GM19351 (cell line): Measurements from ENCODE around the gene OPHN1.
"Not testable (repeated sequence)": the region's sequence is repeated elsewhere in the genome, so short reads cannot be mapped to it uniquely, and the experiment has no call there.

Source experiments
- ATAC-seq: cut with Tn5 transposase; IDR thresholded peaks from one replicate; pipeline ENCODE4 v1.9.1; 2021; ENCODE audit warnings: mild to moderate bottlenecking, moderate library complexity; ENCODE audit not compliant: unreplicated experiment

The OPHN1 gene

GRCh38 chrX:68363984-68364383 is 69.3 kb downstream of the OPHN1 start:
- ATAC-seq: no peak

DNA sequence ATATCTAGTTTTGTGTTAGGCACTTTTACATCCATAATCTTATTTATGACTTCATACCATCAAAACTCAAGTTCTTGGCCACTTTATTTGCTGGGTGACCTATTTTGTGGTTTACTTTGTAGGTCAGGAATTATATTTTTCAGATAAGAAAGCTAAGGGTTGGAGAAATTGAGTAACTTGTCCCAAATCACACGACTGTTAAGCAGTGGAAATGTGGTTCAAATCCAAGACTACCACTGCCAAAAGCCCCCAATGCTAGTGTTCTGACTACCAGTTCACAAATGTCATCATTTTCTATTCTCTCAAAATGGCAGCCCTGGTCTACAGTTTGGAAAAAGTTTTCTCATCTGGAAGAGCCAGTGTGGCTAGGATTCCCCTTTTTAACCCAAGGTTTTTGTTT is 74.6 kb downstream of the OPHN1 start:
- no peak for ATAC-seq

GRCh38 chrX:68355629-68355920 is 77.7 kb downstream of the OPHN1 start:
- no peak for ATAC-seq

GRCh38 chrX:68354879-68355628 is 78.2 kb downstream of the OPHN1 start:
- no peak for ATAC-seq

DNA sequence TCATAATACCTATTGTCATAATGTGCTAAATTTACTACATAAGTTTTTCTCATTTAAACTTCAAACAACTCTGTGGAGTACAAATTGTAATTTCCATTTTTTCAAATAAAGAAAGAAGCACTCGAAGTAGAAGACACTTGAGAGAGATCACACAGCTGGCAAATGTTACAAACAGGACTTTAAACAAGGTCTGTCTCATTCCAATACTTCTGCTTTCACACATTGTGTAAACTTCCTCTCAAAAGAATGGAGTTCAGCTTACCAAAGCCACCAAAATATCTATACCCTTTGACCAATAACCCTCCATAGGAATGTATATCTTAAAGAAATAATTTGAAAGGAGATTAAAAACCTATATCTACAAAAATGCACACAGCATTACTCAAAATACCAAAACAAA is 88.3 kb downstream of the OPHN1 start:
- ATAC-seq: no peak

DNA sequence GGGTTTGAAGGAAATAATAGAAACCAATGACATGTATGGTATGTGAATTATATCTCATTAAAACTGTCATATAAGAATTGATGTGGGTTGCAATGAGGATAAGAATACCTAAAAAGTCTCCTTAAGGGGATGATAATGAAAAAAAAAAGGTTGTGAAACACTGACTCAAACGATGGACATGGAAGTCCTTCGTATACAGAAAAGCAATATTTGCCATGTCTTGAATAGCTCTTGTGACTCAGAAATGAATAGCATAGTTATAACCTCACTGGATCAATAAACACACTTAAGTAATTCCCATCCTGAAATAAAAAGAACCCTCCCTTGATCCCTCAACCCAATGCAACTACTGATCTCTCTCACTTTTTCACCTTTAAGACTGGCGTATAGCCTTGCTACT is 89.7 kb downstream of the OPHN1 start:
- no peak for ATAC-seq

DNA sequence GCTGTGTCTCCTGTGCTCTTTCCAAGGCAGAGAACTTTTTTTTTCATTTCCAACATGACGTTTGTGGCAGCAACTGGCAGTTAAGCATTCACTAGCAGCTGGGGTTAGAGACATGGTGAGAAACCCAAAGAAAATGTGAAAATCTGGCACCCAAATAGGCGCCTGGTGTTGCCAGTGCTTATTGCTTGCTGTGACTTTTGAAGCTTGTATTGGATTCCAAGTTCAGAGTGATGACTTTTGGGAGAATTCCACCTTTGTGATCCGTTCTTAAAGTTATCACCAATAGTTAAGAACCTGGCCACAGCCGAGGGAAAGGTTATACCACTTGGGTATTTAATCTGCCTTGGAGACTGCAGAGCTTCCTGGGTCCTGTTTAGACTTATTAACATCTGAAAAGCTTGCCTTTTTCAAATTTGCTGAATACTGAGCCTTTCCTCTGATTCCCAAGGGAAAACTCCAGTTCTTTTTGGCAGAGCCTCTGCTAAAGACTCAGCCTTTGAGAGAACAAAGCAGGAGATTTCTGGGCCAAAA is 101.0 kb downstream of the OPHN1 start:
- no peak for ATAC-seq

GRCh38 chrX:68326841-68327240 is 106.5 kb downstream of the OPHN1 start:
- ATAC-seq: not testable (repeated sequence)

DNA sequence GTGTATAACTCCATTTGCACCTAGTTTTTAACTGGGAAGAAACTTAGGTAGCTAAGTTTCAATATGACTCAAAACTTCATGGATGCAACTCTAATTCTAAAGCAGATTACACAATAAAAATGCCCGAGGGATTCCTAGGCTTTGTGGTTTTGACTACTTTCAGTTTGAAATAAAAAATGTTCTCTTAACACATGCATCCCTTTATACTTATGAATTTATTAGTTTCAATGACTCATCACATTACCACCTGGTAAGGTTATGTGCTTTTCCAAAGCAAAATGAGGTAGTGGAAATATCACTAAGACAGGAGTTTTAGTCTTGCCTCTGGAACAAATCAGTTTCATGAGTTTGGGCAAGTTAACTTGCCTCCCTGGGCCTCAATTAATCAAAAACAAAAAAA is 125.5 kb downstream of the OPHN1 start:
- no peak for ATAC-seq

DNA sequence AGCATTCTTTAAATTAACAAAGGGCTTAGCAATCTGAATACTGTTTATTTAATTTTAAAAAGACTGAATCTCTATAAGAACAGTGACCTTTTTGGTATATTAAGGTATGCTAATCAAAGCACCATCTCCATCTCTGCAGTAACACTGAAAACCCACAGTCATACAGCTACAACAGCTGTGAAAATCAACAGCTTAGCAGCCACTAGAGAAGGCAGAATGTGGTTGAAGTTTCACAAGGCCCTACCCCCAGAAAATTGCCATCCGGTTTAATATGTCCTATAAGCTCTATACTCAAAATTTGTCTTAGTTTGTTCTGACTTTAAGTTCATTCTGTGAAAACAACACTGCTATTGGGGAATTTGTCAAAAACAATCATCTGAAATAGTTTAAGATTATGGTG is 128.7 kb downstream of the OPHN1 start:
- no peak for ATAC-seq

DNA sequence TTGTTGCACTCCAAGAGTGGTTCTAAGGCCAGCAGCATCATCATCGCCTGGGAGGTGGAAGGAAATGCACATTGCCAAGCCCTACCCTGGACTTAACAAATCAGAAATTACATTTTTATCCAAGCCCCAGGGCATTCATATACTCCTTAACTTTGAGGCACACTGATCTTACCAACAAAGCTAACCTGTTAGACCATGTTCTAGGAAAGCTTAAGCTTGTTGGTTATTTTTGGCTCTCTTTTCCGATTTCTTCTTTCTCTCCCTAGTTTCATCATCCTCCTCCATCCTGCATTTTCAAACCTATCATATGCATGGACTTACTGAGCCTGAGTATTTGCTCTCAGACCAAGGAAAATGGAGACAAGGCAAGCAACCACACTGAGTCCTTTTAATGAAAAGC is 133.4 kb downstream of the OPHN1 start:
- no peak for ATAC-seq

GRCh38 chrX:68292471-68292870 is 140.8 kb downstream of the OPHN1 start:
- no peak for ATAC-seq

- no peak for ATAC-seq
These were observed 145.2 kb downstream of the OPHN1 start for GRCh38 chrX:68288127-68288526.

DNA sequence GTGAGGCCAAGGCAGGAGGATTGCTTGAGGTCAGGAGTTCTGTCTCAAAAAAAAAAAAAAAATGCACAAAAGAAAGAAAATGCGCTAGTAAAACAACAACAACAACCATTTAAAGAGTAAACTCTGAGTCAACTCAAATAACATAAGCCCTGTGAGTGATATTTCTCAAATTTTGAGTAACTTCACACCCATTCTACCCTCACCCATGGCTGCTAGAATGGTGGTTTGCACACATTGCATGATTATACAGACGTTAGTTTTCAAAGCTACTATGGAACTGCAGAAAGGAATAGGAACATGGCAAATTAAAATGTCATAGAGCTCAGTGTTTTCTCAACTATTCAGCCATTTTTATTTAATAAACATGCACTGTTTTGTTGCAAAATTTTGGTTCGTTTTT is 145.9 kb downstream of the OPHN1 start:
- no peak for ATAC-seq

DNA sequence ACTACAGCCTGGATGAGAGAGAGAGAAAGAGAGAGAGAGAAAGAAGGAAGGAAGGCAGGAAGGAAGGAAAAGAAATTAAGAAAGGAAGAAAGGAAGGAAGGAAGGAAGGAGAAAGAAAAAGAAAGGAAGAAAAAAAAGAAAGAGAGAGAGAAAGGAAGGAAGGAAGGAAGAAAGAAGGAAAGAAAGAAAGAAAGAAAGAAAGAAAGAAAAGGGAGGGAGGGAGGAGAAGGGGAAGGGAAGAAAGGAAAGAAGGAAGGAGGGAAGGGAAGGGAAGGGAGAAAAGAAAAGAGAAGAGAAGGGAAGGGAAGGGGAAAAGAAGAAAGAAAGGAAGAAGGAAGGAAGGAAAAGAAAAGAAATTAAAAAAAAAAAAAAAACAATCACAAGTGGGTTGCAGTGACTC is 146.3 kb downstream of the OPHN1 start:
- ATAC-seq: no peak

GRCh38 chrX:68286076-68286475 is 147.2 kb downstream of the OPHN1 start:
- ATAC-seq: no peak

- no peak for ATAC-seq
These were observed 148.9 kb downstream of the OPHN1 start for GRCh38 chrX:68284281-68284904.

DNA sequence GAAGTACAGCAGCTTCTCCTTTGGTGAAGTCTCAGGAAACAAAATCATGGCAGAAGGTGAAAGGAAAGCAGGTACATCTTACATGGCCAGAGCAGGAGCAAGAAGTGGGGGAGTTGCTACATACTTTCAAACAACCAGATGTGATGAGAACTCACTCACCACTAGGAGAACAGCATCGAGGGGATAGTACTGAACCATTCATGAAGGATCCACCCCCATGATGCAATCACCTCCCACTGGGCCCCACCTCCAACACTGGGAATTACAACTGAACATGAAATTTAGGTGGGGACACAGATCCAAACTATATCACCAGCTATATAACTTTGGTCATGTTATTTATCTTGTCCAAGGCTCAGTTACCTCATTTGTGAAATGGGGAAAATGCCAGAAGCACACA is 159.4 kb downstream of the OPHN1 start:
- no peak for ATAC-seq

- ATAC-seq: not testable (repeated sequence)
These were observed 168.5 kb downstream of the OPHN1 start for GRCh38 chrX:68264793-68265192.

- ATAC-seq: no peak
These were observed 172.1 kb downstream of the OPHN1 start for GRCh38 chrX:68261060-68261672.

DNA sequence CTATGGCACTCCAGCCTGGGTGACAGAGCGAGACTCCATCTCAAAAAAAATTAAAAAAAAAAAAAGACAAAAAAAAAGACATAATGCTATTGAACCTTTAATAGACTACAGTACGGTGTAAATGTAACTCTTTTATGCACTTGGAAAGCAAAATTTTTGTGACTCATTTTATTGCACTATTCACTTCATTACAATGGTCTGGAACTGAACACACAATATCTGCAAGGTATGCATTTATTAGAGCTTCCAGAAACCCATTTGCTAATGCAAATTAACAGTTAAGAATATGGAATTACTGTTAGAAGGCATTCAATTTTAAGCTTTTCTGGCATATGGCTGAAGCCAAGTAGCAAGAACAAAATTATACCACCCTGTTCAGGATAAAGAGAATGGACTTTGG is 176.3 kb downstream of the OPHN1 start:
- no peak for ATAC-seq
